Mammary epithelial cell (primary cell): Measurements from ENCODE around the gene SPOUT1.

ENCODE experiments used
- CTCF ChIP-seq, 2 donors: IDR thresholded peaks in 1 of 2; conservative IDR thresholded peaks in 1 of 2; 2 replicates each; pipeline ENCODE4 v1.5.1; 2011 to 2012; ENCODE audit warnings: inconsistent platforms in 2 of 2, low read length in 2 of 2, mild to moderate bottlenecking in 2 of 2, control low read depth in 1 of 2, low read depth in 1 of 2; ENCODE audit not compliant: insufficient read depth in 1 of 2; ENCODE audit errors: extremely low read depth in 1 of 2
- EZH2 ChIP-seq: IDR thresholded peaks from 2 replicates; pipeline ENCODE4 v1.6.1; 2012; ENCODE audit warnings: low read length, inconsistent platforms, borderline replicate concordance

GRCh38 chr9:128840524-128840923 is 10.9 kb upstream of the SPOUT1 start:
- TF ChIP-seq CTCF (conservative IDR thresholded peaks at IDR 0.05 in 1 of 2, IDR thresholded peaks at IDR 0.05 in 1 of 2; ENCODE audit: extremely low read depth in 1 of 2, insufficient read depth in 1 of 2, low read depth in 1 of 2, low read length in 2 of 2) (no peak), EZH2 (no peak)
